NCI-H2196 (cell line): ENCODE measurements around the gene CABS1.

Experiments used
- DNase-seq: peaks from one replicate; lab custom pipeline; 2025; ENCODE audit not compliant: unreplicated experiment; lab: John Stamatoyannopoulos, UW

Gene CABS1

DNA sequence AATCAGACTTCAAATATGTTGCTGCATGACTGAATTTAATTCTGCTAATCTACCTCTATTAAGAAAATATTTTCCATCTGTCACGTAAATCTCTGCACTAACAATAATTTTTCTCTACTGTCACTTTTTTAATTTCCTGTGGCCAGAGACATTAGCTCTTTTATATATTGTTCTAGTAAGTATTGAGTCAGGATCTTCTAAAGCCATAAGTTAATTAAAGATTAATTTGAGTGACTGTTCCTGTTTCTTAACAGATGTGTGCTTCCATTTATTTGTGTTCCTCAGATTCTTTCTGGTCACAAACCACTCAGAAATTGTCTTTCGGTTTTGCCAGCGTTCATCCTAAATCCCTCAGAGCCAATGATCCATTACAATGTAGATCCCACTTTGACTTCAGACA, 45.8 kb downstream of the CABS1 start:
- no peak for DNase-seq

DNA sequence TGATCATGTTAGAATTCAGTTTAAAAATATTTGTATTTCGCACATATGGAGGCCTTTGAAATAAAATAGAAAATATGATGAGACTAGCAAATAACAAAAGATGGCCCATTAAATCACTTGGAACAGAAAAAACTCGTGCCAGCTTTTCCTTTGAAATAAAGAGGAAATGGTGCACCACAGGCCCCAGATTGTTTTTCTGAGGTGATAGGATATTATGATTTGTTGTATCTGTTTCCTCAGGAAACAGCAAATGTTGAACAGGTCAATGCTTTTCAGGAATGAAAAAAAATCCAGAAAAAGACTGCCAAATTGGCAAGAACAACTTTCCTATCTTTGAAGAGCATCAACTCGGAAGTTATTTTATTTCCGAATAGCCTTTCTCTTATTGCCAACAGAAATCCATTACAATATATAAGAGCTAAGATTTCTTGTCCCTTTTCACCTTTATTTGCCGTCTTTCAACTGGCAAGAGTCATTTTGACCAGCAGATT, 48.0 kb downstream of the CABS1 start, which contains the start of gene SMR3B:
SMR3B (plus strand) TSS at position 441 of the 491 bp plus-strand sequence. CDS start 1,380 bp downstream, outside the sequence.
- no peak for DNase-seq
